H9 (cell line): ENCODE results near the gene GBE1. TPM values are rescaled to one million over a fixed set of nuclear protein-coding genes. Genes with fewer than 3 reads are reported as not detected.

Experiments
- DNase-seq: peaks from one replicate; pipeline ENCODE4 v3.0.0-alpha.2; 2017
- H2AFZ ChIP-seq: one replicate; pipeline ENCODE4 v1.6.1; 2013; ENCODE audit warnings: mild to moderate bottlenecking, low read length, control low read depth, moderate library complexity
- H2AK5ac ChIP-seq: 2 replicates; pipeline ENCODE4 v1.6.1; 2013; ENCODE audit warnings: low read length, control low read depth, mixed read lengths; ENCODE audit not compliant: insufficient read length
- H2BK120ac ChIP-seq: one replicate; pipeline ENCODE4 v1.6.1; 2013; ENCODE audit warnings: low read depth, mild to moderate bottlenecking, low read length, control low read depth, inconsistent platforms; ENCODE audit not compliant: poor library complexity, severe bottlenecking
- H2BK12ac ChIP-seq: 2 replicates; pipeline ENCODE4 v1.6.1; 2013; ENCODE audit warnings: low read length, control low read depth, mixed read lengths, low read depth; ENCODE audit not compliant: insufficient read length
- H2BK15ac ChIP-seq: 2 replicates; pipeline ENCODE4 v1.6.1; 2013; ENCODE audit warnings: low read depth, low read length, control low read depth
- H2BK20ac ChIP-seq: one replicate; pipeline ENCODE4 v1.6.1; 2013; ENCODE audit warnings: low read depth, mild to moderate bottlenecking, low read length, control low read depth, inconsistent platforms; ENCODE audit not compliant: poor library complexity, severe bottlenecking
- H2BK5ac ChIP-seq: 2 replicates; pipeline ENCODE4 v1.6.1; 2013; ENCODE audit warnings: low read length, control low read depth, mixed read lengths; ENCODE audit not compliant: insufficient read length
- H3K14ac ChIP-seq: 2 replicates; pipeline ENCODE4 v1.6.1; 2013; ENCODE audit warnings: low read length, control low read depth; ENCODE audit not compliant: insufficient read depth
- H3K18ac ChIP-seq: 2 replicates; pipeline ENCODE4 v1.6.1; 2013; ENCODE audit warnings: low read depth, mild to moderate bottlenecking, mixed read lengths, low read length, control low read depth; ENCODE audit not compliant: insufficient read length
- H3K23ac ChIP-seq: 2 replicates; pipeline ENCODE4 v1.6.1; 2013; ENCODE audit warnings: low read length, control low read depth, mixed read lengths, low read depth; ENCODE audit not compliant: insufficient read length
- H3K23me2 ChIP-seq: 2 replicates; pipeline ENCODE4 v1.6.1; 2013; ENCODE audit warnings: low read depth, mild to moderate bottlenecking, mixed read lengths, low read length, control low read depth; ENCODE audit not compliant: insufficient read length, poor library complexity, severe bottlenecking
- H3K27ac ChIP-seq: 2 replicates; pipeline ENCODE4 v1.5.1; 2013; ENCODE audit warnings: low read length, control low read depth, mixed read lengths, low read depth; ENCODE audit not compliant: insufficient read length
- H3K27me3 ChIP-seq: 2 replicates; pipeline ENCODE4 v1.6.1; 2013; ENCODE audit warnings: low read length, control low read depth, inconsistent platforms; ENCODE audit not compliant: insufficient read depth
- H3K4ac ChIP-seq: 2 replicates; pipeline ENCODE4 v1.6.1; 2013; ENCODE audit warnings: low read depth, mild to moderate bottlenecking, control low read depth, inconsistent platforms, low read length, moderate library complexity
- H3K4me1 ChIP-seq: 2 replicates; pipeline ENCODE4 v1.6.1; 2013; ENCODE audit warnings: low read length, control low read depth, inconsistent platforms; ENCODE audit not compliant: insufficient read depth
- H3K4me2 ChIP-seq: 2 replicates; pipeline ENCODE4 v1.6.1; 2013; ENCODE audit warnings: low read length, control low read depth, mixed read lengths; ENCODE audit not compliant: insufficient read length, insufficient read depth
- H3K56ac ChIP-seq: 2 replicates; pipeline ENCODE4 v1.6.1; 2013; ENCODE audit warnings: low read depth, mild to moderate bottlenecking, mixed read lengths, low read length, control low read depth; ENCODE audit not compliant: insufficient read length
- H3K79me1 ChIP-seq: 2 replicates; pipeline ENCODE4 v1.6.1; 2013; ENCODE audit warnings: low read depth, mild to moderate bottlenecking, moderate library complexity, low read length, control low read depth, inconsistent platforms; ENCODE audit not compliant: insufficient read depth, poor library complexity, severe bottlenecking
- H3K79me2 ChIP-seq: 2 replicates; pipeline ENCODE4 v1.6.1; 2013; ENCODE audit warnings: low read length, control low read depth, inconsistent platforms; ENCODE audit not compliant: insufficient read depth
- H3K9ac ChIP-seq: 2 replicates; pipeline ENCODE4 v1.6.1; 2013; ENCODE audit warnings: low read length, control low read depth, mixed read lengths; ENCODE audit not compliant: insufficient read length; ENCODE audit errors: extremely low read depth
- H3K9me3 ChIP-seq: one replicate; pipeline ENCODE4 v1.6.1; 2013; ENCODE audit warnings: low read depth, low read length, inconsistent platforms; ENCODE audit not compliant: control insufficient read depth
- H3T11ph ChIP-seq: one replicate; pipeline ENCODE4 v1.6.1; 2013; ENCODE audit warnings: mild to moderate bottlenecking, low read length, control low read depth, inconsistent platforms
- H4K20me1 ChIP-seq: one replicate; pipeline ENCODE4 v1.6.1; 2013; ENCODE audit not compliant: control insufficient read depth, insufficient read length, insufficient read depth
- H4K5ac ChIP-seq: 2 replicates; pipeline ENCODE4 v1.6.1; 2013; ENCODE audit warnings: low read depth, mild to moderate bottlenecking, mixed read lengths, low read length, control low read depth; ENCODE audit not compliant: insufficient read length
- H4K8ac ChIP-seq: replicated peaks from 2 replicates; pipeline ENCODE4 v1.6.1; 2013; ENCODE audit warnings: low read length, control low read depth, mixed read lengths, low read depth; ENCODE audit not compliant: insufficient read length
- H4K91ac ChIP-seq: 2 replicates; pipeline ENCODE4 v1.6.1; 2013; ENCODE audit warnings: low read depth, mild to moderate bottlenecking, moderate library complexity, mixed read lengths, low read length, control low read depth; ENCODE audit not compliant: insufficient read length
- H3K27ac Mint-ChIP-seq, 3 experiments: 2 replicates in 2 of 3; 3 replicates in 1 of 3; pipeline ENCODE4 v1.8.0; 2020 to 2021; ENCODE audit warnings: mixed read lengths in 3 of 3, mild to moderate bottlenecking in 1 of 3, moderate library complexity in 1 of 3
- H3K27me3 Mint-ChIP-seq: 2 replicates; pipeline ENCODE4 v1.8.0; 2021; ENCODE audit warnings: low read depth, mild to moderate bottlenecking, moderate library complexity, mixed read lengths
- H3K36me3 Mint-ChIP-seq, 3 experiments: 2 replicates in 2 of 3; 3 replicates in 1 of 3; pipeline ENCODE4 v1.8.0; 2020 to 2021; ENCODE audit warnings: low read depth in 3 of 3, mixed read lengths in 3 of 3; ENCODE audit not compliant: insufficient read depth in 1 of 3
- H3K4me1 Mint-ChIP-seq, 2 experiments: 2 replicates each; pipeline ENCODE4 v1.8.0; 2020; ENCODE audit warnings: mixed read lengths in 2 of 2
- H3K4me3 Mint-ChIP-seq, 2 experiments: 2 replicates in 1 of 2; 3 replicates in 1 of 2; pipeline ENCODE4 v1.8.0; 2020 to 2021; ENCODE audit warnings: mild to moderate bottlenecking in 2 of 2, mixed read lengths in 2 of 2, moderate library complexity in 1 of 2
- H3K9me3 Mint-ChIP-seq, 2 experiments: 2 replicates in 1 of 2; 3 replicates in 1 of 2; pipeline ENCODE4 v1.8.0; 2020; ENCODE audit warnings: mild to moderate bottlenecking in 2 of 2, mixed read lengths in 2 of 2, moderate library complexity in 1 of 2
- CTCF ChIP-seq: fragments of 200-600 bp; sonication (generic); conservative IDR thresholded peaks from 3 replicates; pipeline ENCODE4 v1.8.0; 2021; ENCODE audit warnings: antibody characterized with exemption, mild to moderate bottlenecking
- WGBS: extraction: QIAGEN DNeasy Blood & Tissue Kit; methylation state at CpG from one replicate; pipeline ENCODE4 v1.1.7; 2013; ENCODE audit warnings: missing lambda C conversion rate, low lambda C conversion rate, mixed read lengths; ENCODE audit not compliant: insufficient read length; ENCODE audit errors: extremely low coverage; 5-methylcytosine and 5-hydroxymethylcytosine counted together
- total RNA-seq: library from RNA; stranded (reverse); gene quantifications from 2 replicates; pipeline ENCODE4 v1.2.1, GENCODE V29; 2021

The GBE1 gene
- total RNA-seq, 1 experiment from 2014 or later: 13.8 TPM

- Histone ChIP-seq H4K91ac (no peak overlapping the region), H3K27me3 (no peaks in the 10 kb centered on the region), H3K9ac (peak overlapping the region; percentile 83), H2BK15ac (no peak overlapping the region), H2BK5ac (no peak overlapping the region), H2AK5ac (no peak overlapping the region), H3K23me2 (peaks cover 3% of the 10 kb centered on the region), H2BK20ac (no peak overlapping the region), H3K9me3 (no peaks in the 10 kb centered on the region), H3K79me1 (no peaks in the 10 kb centered on the region), H3K56ac (no peak overlapping the region), H3K4me2 (peak overlapping the region; percentile 57), H3K18ac (no peak overlapping the region), H3K4me1 (no peaks in the 10 kb centered on the region), H2BK12ac (no peak overlapping the region), H2AFZ (no peak overlapping the region), H3T11ph (no peak overlapping the region), H4K20me1 (no peaks in the 10 kb centered on the region), H2BK120ac (no peak overlapping the region), H4K8ac (no peak overlapping the region), H4K5ac (no peak overlapping the region), H3K14ac (no peak overlapping the region), H3K79me2 (no peaks in the 10 kb centered on the region), H3K4ac (no peak overlapping the region), H3K23ac (no peak overlapping the region), H3K27ac (no peak overlapping the region)
- H3K27me3 Mint-ChIP-seq: no peaks in the 10 kb centered on the region; the same call in 1 of the 2 replicates
- H3K27ac Mint-ChIP-seq: peak overlapping the region in 2 of 3 experiments; percentile 54 to 90; a peak in 4 of 7 replicates
- H3K4me3 Mint-ChIP-seq: peak overlapping the region; percentile 90 to 91
- TF ChIP-seq CTCF: no peak
- no CpG with 5 or more reads among the region's 6 CpGs for WGBS
- peaks cover 20% of the 10 kb centered on the region in 2 experiments for H3K4me1 Mint-ChIP-seq
- H3K9me3 Mint-ChIP-seq: no peaks in the 10 kb centered on the region; a peak in 1 of 5 replicates
- peaks cover 6 to 8% (median 6%) of the 10 kb centered on the region in 3 experiments; a peak in 4 of 7 replicates for H3K36me3 Mint-ChIP-seq
- no peak for DNase-seq
Observed at GRCh38 chr3:81761904-81762580, 597 bp upstream of the GBE1 start.
